NT2/D1 (cell line): Measurements from ENCODE around the gene POU3F2.

Source experiments
- YY1 ChIP-seq: IDR thresholded peaks from 2 replicates; pipeline ENCODE4 v1.6.1; 2011; ENCODE audit not compliant: insufficient read length, insufficient read depth
- ZNF274 ChIP-seq: IDR thresholded peaks from 2 replicates; pipeline ENCODE4 v1.6.1; 2011; ENCODE audit warnings: mild to moderate bottlenecking, low read depth, low read length

- TF ChIP-seq YY1 (no peak), ZNF274 (no peak)
Observed at GRCh38 chr6:98812220-98812619, 22.2 kb upstream of the POU3F2 start.
